Gastrocnemius medialis (tissue), 4 donors: Measurements from ENCODE around the gene SLC7A6. TPM values are rescaled to one million over a fixed set of nuclear protein-coding genes. Genes with fewer than 3 reads are reported as not detected.
A peak's percentile ranks its signal among the peaks of the same experiment; 100 is the strongest.

Experiments
- ATAC-seq, 2 donors: fragments of 150-250 bp; one replicate each; pipeline ENCODE4 v1.9.1; 2016
- DNase-seq, 2 donors: peaks; one replicate each; pipeline ENCODE4 v3.0.0-alpha.2; 2019
- H3K27ac ChIP-seq, 4 donors: fragments of 200-600 bp; sonication (generic); 1 replicate in 1 of 4; 2 replicates in 3 of 4; pipeline ENCODE4 v1.5.1; 2016 to 2018; ENCODE audit warnings: mild to moderate bottlenecking in 2 of 4, moderate library complexity in 1 of 4
- H3K27me3 ChIP-seq, 3 donors: fragments of 200-600 bp; sonication (generic) in 2 of 3; 1 replicate in 1 of 3; 2 replicates in 2 of 3; pipeline versions ENCODE4 v1.5.1 to v1.6.0; 2016 to 2019; ENCODE audit warnings: mild to moderate bottlenecking in 1 of 3, moderate library complexity in 1 of 3
- H3K36me3 ChIP-seq, 2 donors: fragments of 200-600 bp; sonication (generic) in 1 of 2; one replicate each; pipeline ENCODE4 v1.5.1; 2017 to 2018
- H3K4me1 ChIP-seq, 2 donors: fragments of 200-600 bp; sonication (generic) in 1 of 2; one replicate each; pipeline ENCODE4 v1.5.1; 2016 to 2017; ENCODE audit warnings: mild to moderate bottlenecking in 2 of 2
- H3K4me3 ChIP-seq, 4 donors: fragments of 200-600 bp; sonication (generic) in 3 of 4; 1 replicate in 1 of 4; 2 replicates in 3 of 4; pipeline ENCODE4 v1.5.1; 2016 to 2019; ENCODE audit warnings: mild to moderate bottlenecking in 2 of 4
- H3K9me3 ChIP-seq, 3 donors: fragments of 200-600 bp; sonication (generic) in 2 of 3; 1 replicate in 1 of 3; 2 replicates in 2 of 3; pipeline ENCODE4 v1.5.1; 2016 to 2019
- POLR2A ChIP-seq, 2 donors: fragments of 450-650 bp; IDR thresholded peaks; one replicate each; pipeline ENCODE4 v1.6.1; 2017; ENCODE audit warnings: antibody characterized with exemption in 2 of 2, mild to moderate bottlenecking in 2 of 2, moderate library complexity in 2 of 2
- in situ Hi-C, 4 donors: fragments of 200-750 bp; cut with MboI; loops; one replicate each; pipeline versions ENCODE4 v1.15.0 to v1.8.0; 2017; ENCODE audit warnings: low sequenced_read_pairs in 4 of 4
- intact Hi-C: fragments of 100-400 bp; cut with DNase I; formaldehyde crosslinking; loops from one replicate; pipeline ENCODE4 v1.15.1; 2023; ENCODE audit warnings: low total_unique reads
- total RNA-seq, 4 donors: library from RNA; depleted of rRNA; stranded (reverse); fragments of >200 nt; gene quantifications; one replicate each; pipeline versions ENCODE4 v1.1.0 to v1.2.3, GENCODE V29; 2016
- TF ChIP-seq, protein P1 (sequence below), 5 experiments: fragments of 450-650 bp in 3 of 5; fragments of 200-600 bp in 2 of 5; sonication (generic) in 2 of 5; IDR thresholded peaks in 4 of 5; conservative IDR thresholded peaks in 1 of 5; 1 replicate in 4 of 5; 2 replicates in 1 of 5; pipeline ENCODE4 v1.5.1; 2016 to 2019; ENCODE audit warnings: antibody characterized with exemption in 5 of 5, mild to moderate bottlenecking in 3 of 5, moderate library complexity in 3 of 5

SLC7A6 gene
- total RNA-seq, 4 donors from 2014 or later: 97.3 to 205 (median 117) TPM

DNA sequence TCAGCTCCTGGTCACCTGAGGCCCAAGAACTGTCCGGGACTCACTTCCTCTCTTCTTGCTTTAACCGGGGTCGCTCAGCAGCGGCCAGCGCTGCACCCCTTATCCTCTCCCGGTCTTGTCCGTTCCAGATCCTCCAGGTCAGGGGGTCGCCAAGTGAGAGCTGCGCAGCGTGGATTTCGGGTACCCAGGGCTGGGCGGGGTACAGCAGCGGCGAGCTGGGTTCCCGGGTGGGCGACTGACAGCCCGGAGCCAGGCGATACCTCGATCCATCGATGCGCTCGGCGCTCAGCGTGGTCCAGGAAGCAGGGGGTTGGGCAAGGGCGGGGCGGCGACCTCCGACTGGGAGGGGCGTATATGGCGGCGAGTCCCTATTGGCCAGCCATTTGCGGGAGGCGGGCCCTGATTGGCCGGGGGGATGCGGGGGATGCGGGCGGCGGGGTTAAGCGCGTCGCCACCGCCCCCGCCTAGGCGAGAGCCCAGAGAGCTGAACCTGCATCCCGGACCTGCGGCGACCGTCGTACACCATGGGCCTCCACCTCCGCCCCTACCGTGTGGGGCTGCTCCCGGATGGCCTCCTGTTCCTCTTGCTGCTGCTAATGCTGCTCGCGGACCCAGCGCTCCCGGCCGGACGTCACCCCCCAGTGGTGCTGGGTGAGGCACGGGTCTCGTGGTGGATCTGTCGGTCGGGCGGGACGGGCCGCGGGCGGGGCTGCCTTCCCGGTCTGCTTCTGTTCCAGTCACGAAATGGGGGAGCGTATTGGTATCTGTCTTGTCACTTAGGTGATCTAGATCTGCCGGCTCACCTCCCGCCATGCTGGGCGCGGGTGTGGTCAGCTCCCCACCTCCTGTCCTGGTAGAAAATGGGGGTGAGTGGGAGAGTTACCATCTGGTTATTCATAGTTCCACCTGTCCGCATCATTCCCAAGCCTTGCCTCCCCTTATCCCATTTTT, 19.1 kb upstream of the SLC7A6 start, which contains the start of gene PLA2G15:
TSS of gene PLA2G15 (plus strand) at position 471 of the 951 bp plus-strand sequence. CDS start at position 525, 54 bp downstream.
- Histone ChIP-seq H3K9me3 (no peaks in the 10 kb centered on the region), H3K27me3 (no peaks in the 10 kb centered on the region), H3K36me3 (peaks cover 0 to 11% of the 10 kb centered on the region in 2 donors), H3K4me3 (peak within 1 kb of the TSS; percentile 68 to 97 (median 92)), H3K4me1 (peaks cover 42 to 52% of the 10 kb centered on the region in 2 donors), H3K27ac (peak within 1 kb of the TSS; percentile 95 to 100 (median 99))
- intact Hi-C loops (loop anchor here (5.0 kb wide), 1 partner anchor 67 kb away; the partner anchor contains the start of genes PRMT7 and SLC7A6OS), in situ Hi-C loops (loop anchor here in 1 of 4 donors (5.0 to 25.0 kb wide), 2 partner anchors 77 to 433 kb away; partner anchors contain the start of genes RANBP10 and TSNAXIP1)
- TF ChIP-seq POLR2A (IDR thresholded peaks at IDR 0.05): peak; percentile 98 to 99
- TF ChIP-seq, protein P1, sequence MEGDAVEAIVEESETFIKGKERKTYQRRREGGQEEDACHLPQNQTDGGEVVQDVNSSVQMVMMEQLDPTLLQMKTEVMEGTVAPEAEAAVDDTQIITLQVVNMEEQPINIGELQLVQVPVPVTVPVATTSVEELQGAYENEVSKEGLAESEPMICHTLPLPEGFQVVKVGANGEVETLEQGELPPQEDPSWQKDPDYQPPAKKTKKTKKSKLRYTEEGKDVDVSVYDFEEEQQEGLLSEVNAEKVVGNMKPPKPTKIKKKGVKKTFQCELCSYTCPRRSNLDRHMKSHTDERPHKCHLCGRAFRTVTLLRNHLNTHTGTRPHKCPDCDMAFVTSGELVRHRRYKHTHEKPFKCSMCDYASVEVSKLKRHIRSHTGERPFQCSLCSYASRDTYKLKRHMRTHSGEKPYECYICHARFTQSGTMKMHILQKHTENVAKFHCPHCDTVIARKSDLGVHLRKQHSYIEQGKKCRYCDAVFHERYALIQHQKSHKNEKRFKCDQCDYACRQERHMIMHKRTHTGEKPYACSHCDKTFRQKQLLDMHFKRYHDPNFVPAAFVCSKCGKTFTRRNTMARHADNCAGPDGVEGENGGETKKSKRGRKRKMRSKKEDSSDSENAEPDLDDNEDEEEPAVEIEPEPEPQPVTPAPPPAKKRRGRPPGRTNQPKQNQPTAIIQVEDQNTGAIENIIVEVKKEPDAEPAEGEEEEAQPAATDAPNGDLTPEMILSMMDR (IDR thresholded peaks at IDR 0.05 in 4 of 5, conservative IDR thresholded peaks at IDR 0.05 in 1 of 5): no peak
- ATAC-seq: peak; percentile 58 to 63
- DNase-seq: peak; percentile 96 to 97

DNA sequence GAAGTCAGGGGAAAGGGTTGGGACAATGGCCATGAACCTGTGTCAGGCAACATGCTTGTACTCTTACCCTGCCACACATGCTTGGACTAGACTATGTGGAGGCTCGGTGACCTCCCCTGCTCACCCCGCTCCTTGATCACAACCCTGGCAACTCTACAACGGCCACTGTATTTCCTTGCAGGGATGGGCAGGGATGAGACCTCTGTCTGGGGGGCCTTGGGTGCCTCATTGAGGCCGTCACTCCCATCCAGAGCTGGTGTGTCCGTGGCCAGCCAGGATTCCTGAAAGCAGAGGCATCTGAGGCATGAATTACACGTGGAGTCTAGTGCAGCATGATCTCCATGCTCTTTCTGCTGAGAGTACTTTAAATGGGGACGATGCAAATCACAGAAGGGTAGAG, 18.2 kb upstream of the SLC7A6 start:
- H3K4me1 ChIP-seq: peaks cover 51 to 59% of the 10 kb centered on the region in 2 donors
- peak in 1 of 2 donors; percentile 28 for DNase-seq
- peaks cover 0 to 21% of the 10 kb centered on the region in 2 donors for H3K36me3 ChIP-seq
- TF ChIP-seq POLR2A (IDR thresholded peaks at IDR 0.05): no peak
- TF ChIP-seq, protein P1 (IDR thresholded peaks at IDR 0.05 in 4 of 5, conservative IDR thresholded peaks at IDR 0.05 in 1 of 5): no peak
- H3K27ac ChIP-seq: peak overlapping the region; percentile 95 to 100 (median 99)
- no peaks in the 10 kb centered on the region for H3K27me3 ChIP-seq
- H3K4me3 ChIP-seq: peak overlapping the region; percentile 68 to 97 (median 92)
- intact Hi-C loops: loop anchor here (5.0 kb wide), 1 partner anchor 66 kb away; the partner anchor contains the start of genes PRMT7 and SLC7A6OS
- no peaks in the 10 kb centered on the region for H3K9me3 ChIP-seq
- in situ Hi-C loops: loop anchor here in 1 of 4 donors (25.0 kb wide), 1 partner anchor 434 kb away; the partner anchor contains the start of genes RANBP10 and TSNAXIP1
- ATAC-seq: no peak

DNA sequence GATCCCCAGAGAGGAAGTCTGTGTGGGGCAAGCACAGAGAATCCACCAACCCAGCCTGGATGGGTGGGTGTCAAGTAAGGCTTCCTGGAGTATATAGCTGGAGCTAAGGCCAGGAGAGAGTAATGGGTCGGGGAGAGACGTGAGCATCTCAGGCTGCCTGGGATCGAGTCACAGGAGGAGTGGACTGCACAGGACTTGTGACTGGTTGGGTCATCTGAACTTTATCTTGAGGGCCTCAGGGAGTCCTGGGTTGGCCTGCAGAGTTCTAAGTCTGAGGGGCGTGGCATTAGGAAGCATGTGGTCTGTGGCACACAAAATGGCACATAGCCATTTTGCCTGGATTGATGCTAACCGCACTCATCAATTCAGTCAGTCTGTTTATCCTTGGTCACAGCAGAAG, 17.7 kb upstream of the SLC7A6 start:
- no peaks in the 10 kb centered on the region for H3K9me3 ChIP-seq
- peaks cover 0 to 23% of the 10 kb centered on the region in 2 donors for H3K36me3 ChIP-seq
- ATAC-seq: peak; percentile 29 to 57
- peaks cover 57 to 65% of the 10 kb centered on the region in 2 donors for H3K4me1 ChIP-seq
- peak; percentile 55 to 70 for TF ChIP-seq POLR2A (IDR thresholded peaks at IDR 0.05)
- TF ChIP-seq, protein P1 (IDR thresholded peaks at IDR 0.05 in 4 of 5, conservative IDR thresholded peaks at IDR 0.05 in 1 of 5): no peak
- H3K4me3 ChIP-seq: peak overlapping the region; percentile 68 to 97 (median 92)
- peak overlapping the region; percentile 95 to 100 (median 99) for H3K27ac ChIP-seq
- intact Hi-C loops (loop anchor here (5.0 kb wide), 1 partner anchor 66 kb away; the partner anchor contains the start of genes PRMT7 and SLC7A6OS), in situ Hi-C loops (loop anchor here in 1 of 4 donors (25.0 kb wide), 1 partner anchor 434 kb away; the partner anchor contains the start of genes RANBP10 and TSNAXIP1)
- DNase-seq: peak; percentile 72 to 77
- H3K27me3 ChIP-seq: no peaks in the 10 kb centered on the region

DNA sequence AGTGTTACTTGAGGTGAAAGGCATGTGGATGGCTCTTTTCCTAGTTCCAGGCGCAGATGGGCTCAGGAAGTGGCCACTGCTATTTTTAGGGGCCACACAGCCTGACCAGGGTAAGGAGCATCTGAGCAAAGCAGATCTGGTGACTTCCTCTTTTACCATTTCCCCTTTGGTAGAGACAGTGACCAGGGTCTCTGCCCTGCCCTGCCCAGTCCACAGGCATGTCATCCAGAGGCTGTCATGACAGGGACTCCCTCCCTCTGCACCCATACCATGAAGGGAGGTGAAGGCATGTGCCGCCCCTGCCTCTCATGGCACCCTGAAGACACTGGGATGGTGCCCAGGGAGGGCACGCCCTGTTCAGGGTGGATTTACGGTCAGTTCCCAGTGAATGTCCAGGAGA, 16.9 kb upstream of the SLC7A6 start:
- peak overlapping the region; percentile 22 to 88 (median 34) for H3K4me3 ChIP-seq
- intact Hi-C loops: loop anchor here (5.0 kb wide), 1 partner anchor 65 kb away; the partner anchor contains the start of genes PRMT7 and SLC7A6OS

More for the DNA sequence above, 16.9 kb upstream of the SLC7A6 start:
- DNase-seq: peak; percentile 64 to 79
- in situ Hi-C loops: loop anchor here in 1 of 4 donors (25.0 kb wide), 1 partner anchor 435 kb away; the partner anchor contains the start of genes RANBP10 and TSNAXIP1
- Histone ChIP-seq H3K27ac (peak overlapping the region; percentile 95 to 100 (median 99)), H3K36me3 (peaks cover 0 to 23% of the 10 kb centered on the region in 2 donors), H3K27me3 (no peaks in the 10 kb centered on the region), H3K9me3 (no peaks in the 10 kb centered on the region), H3K4me1 (peaks cover 62 to 70% of the 10 kb centered on the region in 2 donors)
- peak; percentile 31 to 39 for ATAC-seq
- peak; percentile 68 to 75 for TF ChIP-seq POLR2A (IDR thresholded peaks at IDR 0.05)
- TF ChIP-seq, protein P1 (IDR thresholded peaks at IDR 0.05 in 4 of 5, conservative IDR thresholded peaks at IDR 0.05 in 1 of 5): no peak
